Thyroid gland (tissue), 4 donors: ENCODE data around the gene CCKAR. TPM values are rescaled to one million over a fixed set of nuclear protein-coding genes. Genes with fewer than 3 reads are reported as not detected.

ENCODE experiments used
- DNase-seq, 2 donors: peaks; one replicate each; pipeline ENCODE4 v3.0.0-alpha.2; 2019
- H3K27ac ChIP-seq, 3 donors: fragments of 200-600 bp; sonication (generic); 1 replicate in 2 of 3; 2 replicates in 1 of 3; pipeline ENCODE4 v1.5.1; 2016 to 2019; ENCODE audit warnings: mild to moderate bottlenecking in 1 of 3, moderate library complexity in 1 of 3
- H3K27me3 ChIP-seq: fragments of 200-600 bp; sonication (generic); one replicate; pipeline ENCODE4 v1.5.1; 2019
- H3K36me3 ChIP-seq, 2 donors: fragments of 200-600 bp; sonication (generic); one replicate each; pipeline ENCODE4 v1.5.1; 2016 to 2019
- H3K4me1 ChIP-seq, 2 donors: fragments of 200-600 bp; sonication (generic); one replicate each; pipeline ENCODE4 v1.5.1; 2017 to 2019
- H3K4me3 ChIP-seq, 3 donors: fragments of 200-600 bp; sonication (generic); replicated peaks in 1 of 3; 1 replicate in 2 of 3; 2 replicates in 1 of 3; pipeline ENCODE4 v1.5.1; 2016; ENCODE audit warnings: mild to moderate bottlenecking in 1 of 3
- H3K9me3 ChIP-seq: fragments of 200-600 bp; sonication (generic); one replicate; pipeline ENCODE4 v1.5.1; 2017
- POLR2A ChIP-seq, 2 donors: fragments of 450-650 bp; IDR thresholded peaks; one replicate each; pipeline ENCODE4 v1.6.1; 2017; ENCODE audit warnings: antibody characterized with exemption in 2 of 2, mild to moderate bottlenecking in 2 of 2, moderate library complexity in 1 of 2
- WGBS, 2 donors: methylation state at CpG; one replicate each; pipeline ENCODE4 v1.1.5; 2017; 5-methylcytosine and 5-hydroxymethylcytosine counted together
- intact Hi-C: fragments of 100-400 bp; cut with DNase I; formaldehyde crosslinking; loops from one replicate; pipeline ENCODE4 v1.15.1; 2023
- total RNA-seq, 4 donors: library from RNA; depleted of rRNA; stranded (reverse); fragments of >200 nt; gene quantifications; one replicate each; pipeline ENCODE4 v1.2.3, GENCODE V29; 2016
- TF ChIP-seq, protein P1 (sequence below), 6 experiments: fragments of 200-600 bp in 3 of 6; fragments of 450-650 bp in 3 of 6; sonication (generic) in 3 of 6; IDR thresholded peaks; one replicate each; pipeline ENCODE4 v1.5.1; 2016 to 2019; ENCODE audit warnings: antibody characterized with exemption in 6 of 6, mild to moderate bottlenecking in 2 of 6, inconsistent platforms in 1 of 6, moderate library complexity in 1 of 6

The CCKAR gene
- total RNA-seq, 4 donors from 2014 or later = not detected

DNA sequence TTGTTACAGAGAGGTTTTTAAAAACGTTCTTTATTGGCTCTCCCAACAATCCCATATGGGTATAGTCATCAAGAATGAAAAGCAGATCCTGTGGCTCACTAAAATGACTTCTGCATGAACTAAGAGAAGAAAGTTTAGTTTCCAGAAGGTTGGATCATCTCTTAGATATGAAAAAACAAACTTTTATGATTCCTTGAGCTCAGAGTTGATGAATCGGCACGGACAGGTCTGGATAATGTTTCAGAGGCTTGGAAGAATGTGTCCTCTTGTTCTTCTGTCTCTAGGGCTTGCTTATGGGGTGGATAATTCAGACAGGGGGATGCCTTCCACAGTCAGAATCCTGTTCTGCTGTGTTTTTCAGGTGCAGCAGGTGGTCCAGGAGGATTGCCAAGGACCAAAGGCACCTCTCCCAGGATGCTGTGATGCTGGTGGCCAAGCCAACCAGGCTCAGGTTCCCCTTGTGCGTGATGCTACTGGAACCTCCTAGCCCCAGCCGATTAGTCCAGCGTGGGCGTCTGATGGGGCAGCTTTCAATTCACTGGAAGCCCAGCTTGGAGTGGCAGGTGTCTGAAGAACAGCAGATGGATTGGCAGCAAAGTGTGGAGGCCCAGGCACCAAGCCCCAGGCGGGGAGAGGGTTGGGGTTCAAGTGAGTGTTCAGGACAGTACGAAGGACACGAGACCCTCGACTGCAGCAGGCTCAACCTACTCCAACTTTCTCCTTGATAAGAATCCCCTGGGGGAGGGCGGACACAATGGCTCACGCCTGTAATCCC is 30.3 kb downstream of the CCKAR start:
- TF ChIP-seq POLR2A (IDR thresholded peaks at IDR 0.05) = no peak
- TF ChIP-seq, protein P1, sequence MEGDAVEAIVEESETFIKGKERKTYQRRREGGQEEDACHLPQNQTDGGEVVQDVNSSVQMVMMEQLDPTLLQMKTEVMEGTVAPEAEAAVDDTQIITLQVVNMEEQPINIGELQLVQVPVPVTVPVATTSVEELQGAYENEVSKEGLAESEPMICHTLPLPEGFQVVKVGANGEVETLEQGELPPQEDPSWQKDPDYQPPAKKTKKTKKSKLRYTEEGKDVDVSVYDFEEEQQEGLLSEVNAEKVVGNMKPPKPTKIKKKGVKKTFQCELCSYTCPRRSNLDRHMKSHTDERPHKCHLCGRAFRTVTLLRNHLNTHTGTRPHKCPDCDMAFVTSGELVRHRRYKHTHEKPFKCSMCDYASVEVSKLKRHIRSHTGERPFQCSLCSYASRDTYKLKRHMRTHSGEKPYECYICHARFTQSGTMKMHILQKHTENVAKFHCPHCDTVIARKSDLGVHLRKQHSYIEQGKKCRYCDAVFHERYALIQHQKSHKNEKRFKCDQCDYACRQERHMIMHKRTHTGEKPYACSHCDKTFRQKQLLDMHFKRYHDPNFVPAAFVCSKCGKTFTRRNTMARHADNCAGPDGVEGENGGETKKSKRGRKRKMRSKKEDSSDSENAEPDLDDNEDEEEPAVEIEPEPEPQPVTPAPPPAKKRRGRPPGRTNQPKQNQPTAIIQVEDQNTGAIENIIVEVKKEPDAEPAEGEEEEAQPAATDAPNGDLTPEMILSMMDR (IDR thresholded peaks at IDR 0.05) = no peak
- Histone ChIP-seq H3K36me3 (no peaks in the 10 kb centered on the region), H3K4me1 (no peaks in the 10 kb centered on the region), H3K27me3 (no peaks in the 10 kb centered on the region), H3K4me3 (no peak overlapping the region), H3K27ac (no peak overlapping the region), H3K9me3 (no peaks in the 10 kb centered on the region)
- no peak for DNase-seq
- intact Hi-C loops = loop anchor here (10.0 kb wide), 1 partner anchor 555 kb away; no protein-coding TSS in a partner anchor
- 89 to 94% methylated on average over 9 to 12 of the region's 13 CpGs for WGBS, 2 donors

DNA sequence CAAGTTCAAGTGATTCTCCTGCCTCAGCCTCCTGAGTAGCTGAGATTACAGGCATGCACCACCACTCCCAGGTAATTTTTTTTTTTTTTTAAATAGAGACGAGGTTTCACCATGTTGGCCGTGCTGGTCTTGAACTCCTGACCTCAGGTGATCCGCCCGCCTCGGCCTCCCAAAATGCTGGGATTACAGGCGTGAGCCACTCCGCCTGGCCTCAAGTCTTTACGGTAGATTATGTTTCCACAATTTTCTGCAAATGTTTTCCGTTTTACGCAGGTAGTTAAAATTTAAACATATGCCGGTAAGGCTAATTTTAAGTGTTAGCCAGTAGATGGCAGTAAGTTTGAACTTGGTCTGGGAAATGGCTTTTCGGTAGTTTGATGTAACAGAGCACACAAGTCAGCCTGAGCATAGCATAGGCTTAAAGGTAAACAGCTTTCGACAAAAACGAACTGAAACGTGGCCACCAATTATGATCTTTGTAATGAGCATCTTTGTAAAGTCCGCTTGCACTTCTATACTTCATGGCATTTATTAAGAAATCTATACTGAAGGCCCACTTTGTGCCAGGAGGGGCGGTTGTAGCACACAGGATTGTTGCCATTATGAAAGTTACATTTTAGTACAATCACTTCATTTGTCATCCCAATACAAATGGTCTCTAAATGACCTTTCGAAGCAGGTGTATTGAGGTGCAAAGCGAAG is 31.1 kb downstream of the CCKAR start:
- Histone ChIP-seq H3K27me3 (no peaks in the 10 kb centered on the region), H3K9me3 (no peaks in the 10 kb centered on the region), H3K4me1 (no peaks in the 10 kb centered on the region), H3K36me3 (no peaks in the 10 kb centered on the region), H3K27ac (no peak overlapping the region), H3K4me3 (no peak overlapping the region)
- TF ChIP-seq, protein P1 (IDR thresholded peaks at IDR 0.05) = peak in 5 of 6 experiments; percentile 17 to 61 (median 49)
- no peak for TF ChIP-seq POLR2A (IDR thresholded peaks at IDR 0.05)
- intact Hi-C loops = no loop called here
- WGBS, 2 donors = 34 to 36% methylated on average over 19 of the region's 19 CpGs
- DNase-seq = no peak

DNA sequence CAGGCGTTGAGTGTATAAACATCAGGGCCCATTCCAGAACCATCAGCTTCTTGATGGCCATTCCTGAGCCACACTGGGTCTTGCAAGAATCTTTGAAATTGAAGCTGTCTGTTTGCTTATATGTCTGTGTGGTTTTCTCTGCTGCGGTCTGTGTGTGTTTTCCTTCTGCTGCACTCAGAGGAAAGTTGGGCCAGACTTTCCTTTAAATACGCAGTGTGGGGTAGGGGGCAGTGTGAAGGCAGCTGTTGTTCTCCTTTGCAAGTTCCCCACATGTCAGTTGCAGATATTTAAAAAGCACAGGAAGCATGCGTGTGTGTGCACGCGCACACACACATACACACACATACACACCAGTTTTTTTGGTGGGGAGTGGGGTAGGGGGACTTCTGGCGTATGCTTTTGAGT is 32.1 kb downstream of the CCKAR start:
- Histone ChIP-seq H3K4me3 (no peak overlapping the region), H3K9me3 (no peaks in the 10 kb centered on the region), H3K27me3 (no peaks in the 10 kb centered on the region), H3K27ac (no peak overlapping the region), H3K4me1 (no peaks in the 10 kb centered on the region), H3K36me3 (no peaks in the 10 kb centered on the region)
- WGBS, 2 donors = 52 to 74% methylated on average over 7 of the region's 7 CpGs
- DNase-seq = no peak
- intact Hi-C loops = no loop called here
- no peak for TF ChIP-seq POLR2A (IDR thresholded peaks at IDR 0.05)
- TF ChIP-seq, protein P1 (IDR thresholded peaks at IDR 0.05) = no peak

DNA sequence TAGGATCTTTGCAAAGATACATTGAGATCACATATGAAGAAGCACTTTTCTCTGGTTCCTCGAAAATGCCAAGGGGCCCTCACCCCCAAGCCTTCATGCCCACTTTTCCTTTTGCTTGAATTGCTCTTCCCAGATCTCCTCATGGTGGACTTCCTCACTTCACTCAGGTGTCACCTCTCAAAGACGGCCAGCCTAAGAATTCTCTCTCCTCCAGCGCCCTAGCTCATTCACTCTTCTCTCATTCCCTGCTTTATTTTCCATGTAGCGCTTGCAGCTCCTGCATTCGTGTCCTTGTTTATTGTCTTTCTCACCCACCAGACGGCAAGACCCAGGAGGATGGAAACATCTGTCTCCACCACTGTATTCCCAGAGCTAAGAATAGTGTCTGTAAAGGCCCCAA is 32.9 kb downstream of the CCKAR start:
- no peaks in the 10 kb centered on the region for H3K4me1 ChIP-seq
- TF ChIP-seq, protein P1 (IDR thresholded peaks at IDR 0.05) = no peak
- TF ChIP-seq POLR2A (IDR thresholded peaks at IDR 0.05) = no peak
- no peak for DNase-seq
- H3K27me3 ChIP-seq = no peaks in the 10 kb centered on the region
- intact Hi-C loops = no loop called here
- no peak overlapping the region for H3K4me3 ChIP-seq
- 89 to 90% methylated on average over 6 of the region's 6 CpGs for WGBS, 2 donors
- H3K9me3 ChIP-seq = no peaks in the 10 kb centered on the region
- H3K36me3 ChIP-seq = no peaks in the 10 kb centered on the region
- H3K27ac ChIP-seq = no peak overlapping the region

DNA sequence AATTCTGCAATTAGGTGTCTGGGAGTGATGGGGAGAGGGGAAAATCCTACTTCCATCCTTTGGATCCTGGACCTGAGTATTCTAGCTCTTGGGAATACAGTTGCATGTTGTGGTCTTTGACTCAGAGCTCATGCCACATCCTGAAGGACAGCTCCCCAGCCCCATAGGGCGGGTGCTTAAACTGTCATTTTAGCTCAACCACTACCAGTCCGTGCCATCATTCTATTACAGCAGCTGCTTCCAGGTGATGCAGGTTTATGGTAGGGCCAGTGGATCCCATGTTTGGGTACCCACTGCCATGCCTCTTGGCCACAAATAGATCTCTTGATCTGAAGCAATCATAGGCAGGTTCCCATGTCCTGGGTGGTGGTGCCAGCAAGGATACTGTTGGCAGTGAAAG is 34.7 kb downstream of the CCKAR start:
- no peaks in the 10 kb centered on the region for H3K9me3 ChIP-seq
- intact Hi-C loops = no loop called here
- H3K4me1 ChIP-seq = peaks cover 0 to under 1% of the 10 kb centered on the region in 2 donors
- H3K4me3 ChIP-seq = no peak overlapping the region
- no peak overlapping the region for H3K27ac ChIP-seq
- 81 to 83% methylated on average over 2 of the region's 2 CpGs for WGBS, 2 donors
- no peaks in the 10 kb centered on the region for H3K27me3 ChIP-seq
- TF ChIP-seq, protein P1 (IDR thresholded peaks at IDR 0.05) = no peak
- TF ChIP-seq POLR2A (IDR thresholded peaks at IDR 0.05) = no peak
- DNase-seq = no peak
- no peaks in the 10 kb centered on the region for H3K36me3 ChIP-seq
